ENCODE data around the gene ATXN1.

The ATXN1 gene

GRCh38 chr6:16766043-16766536 lies 4.8 kb upstream of the ATXN1 start:
- Histone ChIP-seq H3K4me3 (ENCODE audit: low read depth, low read length) (no peak overlapping the region), H3K36me3 (ENCODE audit: control insufficient read depth in 2 of 2, insufficient read depth in 1 of 2, low read length in 2 of 2) (no peaks in the 10 kb centered on the region), H3K9me3 (ENCODE audit: control insufficient read depth, insufficient read depth, low read depth, low read length) (no peaks in the 10 kb centered on the region), H3K4me1 (ENCODE audit: control insufficient read depth, insufficient read depth, low read length) (peaks cover 57% of the 10 kb centered on the region), H3K27ac (ENCODE audit: extremely low read depth, low read depth, low read length) (peak overlapping the region; percentile 6; the same call in 1 of the 2 replicates)
- ChIA-PET CTCF (interaction anchor here (0.6 to 8.3 kb wide), 8 partner anchors 8 to 436 kb away, joined by 3 to 94 read pairs (median 28); no protein-coding TSS in a partner anchor), POLR2A (interaction anchor here (1.0 kb wide), 1 partner anchor 9 kb away, joined by 3 read pairs; no protein-coding TSS in a partner anchor)
- TF ChIP-seq ZNF529 (tag by site-specific recombination; IDR thresholded peaks at IDR 0.05; ENCODE audit: insufficient replicate concordance): no peak
- TF ChIP-seq ZNF416 (tag by site-specific recombination; IDR thresholded peaks at IDR 0.05): no peak
- no peak for TF ChIP-seq ZNF555 (tag by site-specific recombination; conservative IDR thresholded peaks at IDR 0.05)
- peak; percentile 61 for TF ChIP-seq TSHZ1 (tag by site-specific recombination; IDR thresholded peaks at IDR 0.05; ENCODE audit: borderline replicate concordance)
- no peak for TF ChIP-seq RBAK (tag by site-specific recombination; IDR thresholded peaks at IDR 0.05)
- TF ChIP-seq ZNF366 (tag by site-specific recombination; conservative IDR thresholded peaks at IDR 0.05): peak; percentile 82
- peak; percentile 56 for TF ChIP-seq SP7 (tag by site-specific recombination; IDR thresholded peaks at IDR 0.05)
- TF ChIP-seq ZNF664 (tag by site-specific recombination; IDR thresholded peaks at IDR 0.05): no peak
- TF ChIP-seq TRIM28 (IDR thresholded peaks at IDR 0.05; ENCODE audit: borderline replicate concordance, low read length): no peak
- no peak for TF ChIP-seq ZNF580 (tag by site-specific recombination; IDR thresholded peaks at IDR 0.05)
- TF ChIP-seq FEZF1 (tag by site-specific recombination; IDR thresholded peaks at IDR 0.05): peak; percentile 86
- 0 out of 2 replicates have a peak, but pooled peaks have one; percentile 29 for TF ChIP-seq ZFP37 (tag by site-specific recombination; IDR thresholded peaks at IDR 0.05)
- TF ChIP-seq GLIS1 (tag by site-specific recombination; IDR thresholded peaks at IDR 0.05): no peak
- 0 out of 2 replicates have a peak, but pooled peaks have one; percentile 13 for TF ChIP-seq ZNF2 (tag by site-specific recombination; IDR thresholded peaks at IDR 0.05)
- TF ChIP-seq ZNF184 (tag by site-specific recombination; IDR thresholded peaks at IDR 0.05): 0 out of 2 replicates have a peak, but pooled peaks have one; percentile 33
- no peak for TF ChIP-seq ZNF350 (tag by site-specific recombination; IDR thresholded peaks at IDR 0.05)
- no peak for TF ChIP-seq HOXA7 (CRISPR knock-in tag; IDR thresholded peaks at IDR 0.05; ENCODE audit: borderline replicate concordance)
- TF ChIP-seq HIC1 (tag by site-specific recombination; IDR thresholded peaks at IDR 0.05): peak; percentile 58; the same call in 1 of the 2 replicates
- TF ChIP-seq ZNF660 (tag by site-specific recombination; IDR thresholded peaks at IDR 0.05): no peak
- no peak for TF ChIP-seq ZNF624 (tag by site-specific recombination; IDR thresholded peaks at IDR 0.05)
- TF ChIP-seq, protein P1, sequence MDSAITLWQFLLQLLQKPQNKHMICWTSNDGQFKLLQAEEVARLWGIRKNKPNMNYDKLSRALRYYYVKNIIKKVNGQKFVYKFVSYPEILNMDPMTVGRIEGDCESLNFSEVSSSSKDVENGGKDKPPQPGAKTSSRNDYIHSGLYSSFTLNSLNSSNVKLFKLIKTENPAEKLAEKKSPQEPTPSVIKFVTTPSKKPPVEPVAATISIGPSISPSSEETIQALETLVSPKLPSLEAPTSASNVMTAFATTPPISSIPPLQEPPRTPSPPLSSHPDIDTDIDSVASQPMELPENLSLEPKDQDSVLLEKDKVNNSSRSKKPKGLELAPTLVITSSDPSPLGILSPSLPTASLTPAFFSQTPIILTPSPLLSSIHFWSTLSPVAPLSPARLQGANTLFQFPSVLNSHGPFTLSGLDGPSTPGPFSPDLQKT (IDR thresholded peaks at IDR 0.05; ENCODE audit: borderline replicate concordance, low read depth, low read length): no peak
- TF ChIP-seq ZXDB (tag by site-specific recombination; IDR thresholded peaks at IDR 0.05): peak; percentile 52
- TF ChIP-seq ZNF585B (tag by site-specific recombination; IDR thresholded peaks at IDR 0.05): no peak
- peak; percentile 96 for TF ChIP-seq PRDM6 (tag by site-specific recombination; IDR thresholded peaks at IDR 0.05)
- TF ChIP-seq ZNF701 (tag by site-specific recombination; IDR thresholded peaks at IDR 0.05): no peak
- TF ChIP-seq KLF7 (tag by site-specific recombination; IDR thresholded peaks at IDR 0.05; ENCODE audit: borderline replicate concordance): peak; percentile 69; the same call in 1 of the 2 replicates
- TF ChIP-seq KLF10 (tag by site-specific recombination; IDR thresholded peaks at IDR 0.05): peak; percentile 69; the same call in 1 of the 2 replicates
- peak; percentile 56; the same call in 1 of the 2 replicates for TF ChIP-seq HOXD13 (CRISPR knock-in tag; IDR thresholded peaks at IDR 0.05; ENCODE audit: borderline replicate concordance)
- TF ChIP-seq IKZF3 (tag by site-specific recombination; IDR thresholded peaks at IDR 0.05): no peak
- peak; percentile 88 for TF ChIP-seq ZNF843 (tag by site-specific recombination; IDR thresholded peaks at IDR 0.05)
- TF ChIP-seq ZNF214 (tag by site-specific recombination; IDR thresholded peaks at IDR 0.05; ENCODE audit: borderline replicate concordance): no peak
